ENCODE measurements around the gene PGAP2. TPM values are rescaled to one million over a fixed set of nuclear protein-coding genes. Genes with fewer than 3 reads are reported as not detected.

The PGAP2 gene
- total RNA-seq, 1 donor from 2014 or later, result 20.3 TPM

DNA sequence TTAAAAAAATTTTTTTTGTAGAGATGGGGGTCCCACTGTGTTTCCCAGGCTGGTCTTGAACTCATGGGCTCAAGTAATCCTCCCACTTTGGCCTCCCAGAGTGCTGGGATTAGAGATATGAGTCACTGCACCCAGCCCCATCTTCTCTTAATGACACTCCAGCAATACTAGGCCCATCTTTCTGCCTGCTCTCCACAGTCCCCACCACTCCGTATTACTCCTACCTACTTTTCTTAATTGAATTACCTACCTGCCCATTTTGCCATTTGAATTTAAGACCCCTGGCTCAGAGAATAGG lies 45.1 kb downstream of the PGAP2 start:
- Mint-ChIP-seq H3K36me3 (ENCODE audit: unreplicated experiment) (no peaks in the 10 kb centered on the region), H3K27ac (ENCODE audit: unreplicated experiment) (no peak overlapping the region), H3K4me1 (ENCODE audit: unreplicated experiment) (peaks cover 30% of the 10 kb centered on the region), H3K4me3 (ENCODE audit: unreplicated experiment) (no peak overlapping the region), H3K27me3 (ENCODE audit: unreplicated experiment) (no peaks in the 10 kb centered on the region), H3K9me3 (ENCODE audit: unreplicated experiment) (no peaks in the 10 kb centered on the region)
- no peak for DNase-seq (ENCODE audit: extremely low spot score, unreplicated experiment)
- TF ChIP-seq CTCF (IDR thresholded peaks at IDR 0.05), result no peak

DNA sequence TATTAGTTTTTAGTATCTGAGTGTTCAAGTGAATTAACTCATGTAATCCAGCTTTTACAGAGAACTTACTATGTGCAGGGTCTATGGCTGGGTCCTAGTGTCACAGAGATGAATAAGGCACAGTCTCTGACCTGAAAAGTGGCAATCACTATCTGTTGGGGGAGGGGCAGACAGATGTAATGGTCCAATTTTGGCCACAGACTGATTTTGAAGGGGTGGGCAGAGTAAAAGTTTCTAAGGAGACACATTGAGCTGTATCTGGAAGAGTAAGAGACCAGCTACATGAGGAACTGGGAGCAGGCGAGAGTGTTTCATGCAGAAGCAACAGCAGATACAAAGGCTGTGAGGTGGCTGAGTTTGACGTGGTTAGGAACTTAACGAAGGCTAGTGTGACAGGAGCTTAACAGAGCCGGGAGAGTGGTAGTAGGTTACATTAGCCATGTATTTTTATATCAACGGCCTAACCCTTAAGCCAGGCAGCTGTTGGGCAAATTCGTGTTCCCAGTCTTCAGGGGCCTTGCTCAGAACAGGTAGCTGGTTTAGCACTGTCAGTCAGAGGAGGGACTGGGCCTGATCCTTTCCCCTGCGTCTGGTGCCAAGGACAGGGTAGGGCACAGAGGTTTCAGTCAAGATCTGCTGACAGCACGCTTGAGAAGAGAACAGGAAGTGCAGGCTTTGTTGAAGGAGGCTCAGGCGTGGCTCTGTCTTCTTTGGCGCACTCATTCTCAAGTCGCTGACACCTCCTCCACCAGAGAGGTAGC lies 45.7 kb downstream of the PGAP2 start:
- peaks cover 33% of the 10 kb centered on the region for H3K4me1 Mint-ChIP-seq (ENCODE audit: unreplicated experiment)
- peak overlapping the region; percentile 89 for H3K27ac Mint-ChIP-seq (ENCODE audit: unreplicated experiment)
- peak overlapping the region; percentile 46 for H3K4me3 Mint-ChIP-seq (ENCODE audit: unreplicated experiment)
- no peaks in the 10 kb centered on the region for H3K36me3 Mint-ChIP-seq (ENCODE audit: unreplicated experiment)
- no peak for TF ChIP-seq CTCF (IDR thresholded peaks at IDR 0.05)
- no peak for DNase-seq (ENCODE audit: extremely low spot score, unreplicated experiment)
- no peaks in the 10 kb centered on the region for H3K27me3 Mint-ChIP-seq (ENCODE audit: unreplicated experiment)
- no peaks in the 10 kb centered on the region for H3K9me3 Mint-ChIP-seq (ENCODE audit: unreplicated experiment)

- peaks cover 36% of the 10 kb centered on the region for H3K4me1 Mint-ChIP-seq (ENCODE audit: unreplicated experiment)
- no peaks in the 10 kb centered on the region for H3K36me3 Mint-ChIP-seq (ENCODE audit: unreplicated experiment)
- no peaks in the 10 kb centered on the region for H3K9me3 Mint-ChIP-seq (ENCODE audit: unreplicated experiment)
- peak overlapping the region; percentile 89 for H3K27ac Mint-ChIP-seq (ENCODE audit: unreplicated experiment)
- TF ChIP-seq CTCF (IDR thresholded peaks at IDR 0.05), result no peak
- no peaks in the 10 kb centered on the region for H3K27me3 Mint-ChIP-seq (ENCODE audit: unreplicated experiment)
- no peak for DNase-seq (ENCODE audit: extremely low spot score, unreplicated experiment)
- peak overlapping the region; percentile 87 for H3K4me3 Mint-ChIP-seq (ENCODE audit: unreplicated experiment)
Observed at GRCh38 chr11:3854660-3854976, 46.3 kb downstream of the PGAP2 start.

GRCh38 chr11:3854977-3855807 lies 46.8 kb downstream of the PGAP2 start, which contains the start of gene STIM1:
STIM1 (plus strand) TSS chr11:3855664; CDS start chr11:3856271, 607 bp downstream.
- H3K4me1 Mint-ChIP-seq (ENCODE audit: unreplicated experiment), result peaks cover 40% of the 10 kb centered on the region
- no peaks in the 10 kb centered on the region for H3K9me3 Mint-ChIP-seq (ENCODE audit: unreplicated experiment)
- no peaks in the 10 kb centered on the region for H3K36me3 Mint-ChIP-seq (ENCODE audit: unreplicated experiment)
- peak within 1 kb of the TSS; percentile 99 for H3K4me3 Mint-ChIP-seq (ENCODE audit: unreplicated experiment)
- H3K27ac Mint-ChIP-seq (ENCODE audit: unreplicated experiment), result peak within 1 kb of the TSS; percentile 90
- peak; percentile 98 for DNase-seq (ENCODE audit: extremely low spot score, unreplicated experiment)
- no peaks in the 10 kb centered on the region for H3K27me3 Mint-ChIP-seq (ENCODE audit: unreplicated experiment)
- peak; percentile 96 for TF ChIP-seq CTCF (IDR thresholded peaks at IDR 0.05)

DNA sequence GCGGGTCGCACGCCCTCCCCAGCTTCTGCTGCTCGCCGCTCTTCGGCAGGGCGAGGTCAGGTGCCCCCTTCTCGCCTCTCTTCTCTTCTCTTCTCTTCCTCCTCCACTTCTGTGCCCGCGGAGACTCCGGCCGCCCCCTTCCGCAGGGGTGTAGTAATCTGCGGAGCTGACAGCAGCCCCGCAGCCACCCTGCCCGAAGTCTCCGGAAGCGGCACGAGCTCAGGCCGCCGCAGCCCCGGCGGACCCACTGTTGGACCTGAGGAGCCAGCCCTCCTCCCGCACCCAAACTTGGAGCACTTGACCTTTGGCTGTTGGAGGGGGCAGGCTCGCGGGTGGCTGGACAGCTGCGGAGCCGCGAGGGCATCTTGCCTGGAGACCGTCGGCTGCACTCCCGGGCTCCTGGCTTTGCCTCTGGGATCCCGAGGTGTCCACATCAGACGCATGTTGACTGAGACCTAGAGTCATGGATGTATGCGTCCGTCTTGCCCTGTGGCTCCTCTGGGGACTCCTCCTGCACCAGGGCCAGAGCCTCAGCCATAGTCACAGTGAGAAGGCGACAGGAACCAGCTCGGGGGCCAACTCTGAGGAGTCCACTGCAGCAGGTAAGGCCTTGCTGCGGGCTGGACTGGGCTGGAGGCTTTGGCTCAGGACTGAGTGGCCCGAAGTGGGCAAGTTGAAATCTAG lies 47.6 kb downstream of the PGAP2 start:
- no peak for DNase-seq (ENCODE audit: extremely low spot score, unreplicated experiment)
- Mint-ChIP-seq H3K4me1 (ENCODE audit: unreplicated experiment) (peaks cover 45% of the 10 kb centered on the region), H3K27me3 (ENCODE audit: unreplicated experiment) (no peaks in the 10 kb centered on the region), H3K9me3 (ENCODE audit: unreplicated experiment) (no peaks in the 10 kb centered on the region), H3K36me3 (ENCODE audit: unreplicated experiment) (no peaks in the 10 kb centered on the region), H3K27ac (ENCODE audit: unreplicated experiment) (peak overlapping the region; percentile 90), H3K4me3 (ENCODE audit: unreplicated experiment) (peak overlapping the region; percentile 99)
- TF ChIP-seq CTCF (IDR thresholded peaks at IDR 0.05), result no peak
